ENCODE data around the gene AZI2. TPM values are rescaled to one million over a fixed set of nuclear protein-coding genes. Genes with fewer than 3 reads are reported as not detected.

The AZI2 gene
- total and polyA plus RNA-seq, 9 of the 15 experiments (the other 6 are each of a cell fraction or from before 2014, with no cell fraction given): 28.5 to 96.3 (median 70.2) TPM

GRCh38 chr3:28348629-28349468 lies at the start of gene AZI2, which contains the start of gene ZCWPW2 (continued):
- 0 out of 2 replicates have a peak, but pooled peaks have one; percentile 10 for TF ChIP-seq ZNF740 (CRISPR knock-in tag; IDR thresholded peaks at IDR 0.05)
- TF ChIP-seq ZNF740 (tag; IDR thresholded peaks at IDR 0.05): peak in 1 of 2 experiments; percentile 35; a peak in 1 of 4 replicates
- no peak for TF ChIP-seq DDX20 (tag; IDR thresholded peaks at IDR 0.05; ENCODE audit: low read depth)
- no peak for TF ChIP-seq ZNF134 (CRISPR knock-in tag; conservative IDR thresholded peaks at IDR 0.05)
- TF ChIP-seq, protein P1, sequence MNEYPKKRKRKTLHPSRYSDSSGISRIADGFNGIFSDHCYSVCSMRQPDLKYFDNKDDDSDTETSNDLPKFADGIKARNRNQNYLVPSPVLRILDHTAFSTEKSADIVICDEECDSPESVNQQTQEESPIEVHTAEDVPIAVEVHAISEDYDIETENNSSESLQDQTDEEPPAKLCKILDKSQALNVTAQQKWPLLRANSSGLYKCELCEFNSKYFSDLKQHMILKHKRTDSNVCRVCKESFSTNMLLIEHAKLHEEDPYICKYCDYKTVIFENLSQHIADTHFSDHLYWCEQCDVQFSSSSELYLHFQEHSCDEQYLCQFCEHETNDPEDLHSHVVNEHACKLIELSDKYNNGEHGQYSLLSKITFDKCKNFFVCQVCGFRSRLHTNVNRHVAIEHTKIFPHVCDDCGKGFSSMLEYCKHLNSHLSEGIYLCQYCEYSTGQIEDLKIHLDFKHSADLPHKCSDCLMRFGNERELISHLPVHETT (CRISPR knock-in tag; conservative IDR thresholded peaks at IDR 0.05 in 1 of 2, IDR thresholded peaks at IDR 0.05 in 1 of 2): peak in 1 of 2 experiments; percentile 89; a peak in 2 of 4 replicates
- peak; percentile 81 for TF ChIP-seq PCBP1 (IDR thresholded peaks at IDR 0.05; ENCODE audit: low read depth, low read length, poor library complexity, severe bottlenecking)
- peak in 1 of 2 experiments; percentile 38; a peak in 1 of 4 replicates for TF ChIP-seq RCOR1 (IDR thresholded peaks at IDR 0.05; ENCODE audit: borderline replicate concordance in 1 of 2, low read depth in 2 of 2, low read length in 2 of 2)
- TF ChIP-seq STAT6 (CRISPR knock-in tag; IDR thresholded peaks at IDR 0.05): 0 out of 2 replicates have a peak, but pooled peaks have one; percentile 14

All from K562 (cell line).